HG03342 (cell line): ENCODE results near the gene CDY2A.
"Not testable (repeated sequence)": the region's sequence is repeated elsewhere in the genome, so short reads cannot be mapped to it uniquely, and the experiment has no call there.

Experiments used
- ATAC-seq: cut with Tn5 transposase; IDR thresholded peaks from one replicate; pipeline ENCODE4 v1.9.1; 2021; ENCODE audit warnings: mild to moderate bottlenecking, moderate library complexity; ENCODE audit not compliant: unreplicated experiment

The CDY2A gene

GRCh38 chrY:18025487-18025886 lies at the start of gene CDY2A:
CDY2A (plus strand) TSS chrY:18025787; CDS start chrY:18026115, 328 bp downstream.
- not testable (repeated sequence) for ATAC-seq

GRCh38 chrY:17997586-17997985 lies 28.0 kb upstream of the CDY2A start:
- not testable (repeated sequence) for ATAC-seq

GRCh38 chrY:17998266-17998665 lies 27.3 kb upstream of the CDY2A start:
- ATAC-seq, result not testable (repeated sequence)

GRCh38 chrY:18023897-18024296 lies 1.7 kb upstream of the CDY2A start:
- not testable (repeated sequence) for ATAC-seq

- ATAC-seq, result not testable (repeated sequence)
Measured at GRCh38 chrY:18028845-18029244, 3.3 kb downstream of the CDY2A start.

- not testable (repeated sequence) for ATAC-seq
Measured at GRCh38 chrY:18030178-18030577, 4.6 kb downstream of the CDY2A start.

GRCh38 chrY:18034100-18034814 lies 8.7 kb downstream of the CDY2A start:
- ATAC-seq, result not testable (repeated sequence)

- ATAC-seq, result not testable (repeated sequence)
Measured at GRCh38 chrY:18034864-18035263, 9.3 kb downstream of the CDY2A start.

GRCh38 chrY:18044990-18045389 lies 19.4 kb downstream of the CDY2A start:
- ATAC-seq, result not testable (repeated sequence)

- ATAC-seq, result not testable (repeated sequence)
Measured at GRCh38 chrY:18048149-18049040, 22.8 kb downstream of the CDY2A start.

- ATAC-seq, result not testable (repeated sequence)
Measured at GRCh38 chrY:18049061-18049460, 23.5 kb downstream of the CDY2A start.

- ATAC-seq, result not testable (repeated sequence)
Measured at GRCh38 chrY:18056473-18056872, 30.9 kb downstream of the CDY2A start.

- ATAC-seq, result not testable (repeated sequence)
Measured at GRCh38 chrY:18073464-18073863, 47.9 kb downstream of the CDY2A start.
